ENCODE data around the gene C22orf39.

Gene C22orf39

GRCh38 chr22:19405133-19405532 is 42.4 kb downstream of the C22orf39 start:
- in situ Hi-C loops (cut with MboI; ENCODE audit: low sequenced_read_pairs): no loop called here

GRCh38 chr22:19404676-19405075 is 42.8 kb downstream of the C22orf39 start:
- in situ Hi-C loops (cut with MboI; ENCODE audit: low sequenced_read_pairs): no loop called here

- in situ Hi-C loops (cut with MboI; ENCODE audit: low sequenced_read_pairs): no loop called here
Observed at GRCh38 chr22:19402642-19403191, 44.8 kb downstream of the C22orf39 start.

- in situ Hi-C loops (cut with MboI; ENCODE audit: low sequenced_read_pairs): no loop called here
Observed at GRCh38 chr22:19401483-19401882, 46.0 kb downstream of the C22orf39 start.

GRCh38 chr22:19400881-19401280 is 46.6 kb downstream of the C22orf39 start:
- in situ Hi-C loops (cut with MboI; ENCODE audit: low sequenced_read_pairs): no loop called here

- in situ Hi-C loops (cut with MboI; ENCODE audit: low sequenced_read_pairs): no loop called here
Observed at GRCh38 chr22:19398652-19399051, 48.9 kb downstream of the C22orf39 start.

- in situ Hi-C loops (cut with MboI; ENCODE audit: low sequenced_read_pairs): no loop called here
Observed at GRCh38 chr22:19398206-19398605, 49.3 kb downstream of the C22orf39 start.

GRCh38 chr22:19397734-19398104 is 49.8 kb downstream of the C22orf39 start:
- in situ Hi-C loops (cut with MboI; ENCODE audit: low sequenced_read_pairs): no loop called here

- in situ Hi-C loops (cut with MboI; ENCODE audit: low sequenced_read_pairs): no loop called here
Observed at GRCh38 chr22:19396934-19397733, 50.4 kb downstream of the C22orf39 start.

GRCh38 chr22:19396561-19396933 is 51.0 kb downstream of the C22orf39 start:
- in situ Hi-C loops (cut with MboI; ENCODE audit: low sequenced_read_pairs): no loop called here

- in situ Hi-C loops (cut with MboI; ENCODE audit: low sequenced_read_pairs): no loop called here
Observed at GRCh38 chr22:19395276-19395675, 52.2 kb downstream of the C22orf39 start.

- in situ Hi-C loops (cut with MboI; ENCODE audit: low sequenced_read_pairs): no loop called here
Observed at GRCh38 chr22:19394274-19395050, 53.0 kb downstream of the C22orf39 start.

- in situ Hi-C loops (cut with MboI; ENCODE audit: low sequenced_read_pairs): no loop called here
Observed at GRCh38 chr22:19393704-19394103, 53.8 kb downstream of the C22orf39 start.
